Hematopoietic multipotent progenitor cell treated with erythropoietin and hydrocortisone succinate and interleukin-3 and kit ligand, for 15 days (in vitro differentiated cells): ENCODE results near the gene NOC2L.

Experiments used
- DNase-seq: peaks from one replicate; pipeline ENCODE4 v3.0.0-alpha.2; 2015; ENCODE audit warnings: low spot score

NOC2L gene

GRCh38 chr1:929712-930632 is 29.1 kb downstream of the NOC2L start:
- DNase-seq: no peak

- no peak for DNase-seq
Measured at GRCh38 chr1:928825-929661, 30.0 kb downstream of the NOC2L start.

GRCh38 chr1:927748-928147 is 31.3 kb downstream of the NOC2L start:
- DNase-seq: no peak

- no peak for DNase-seq
Measured at GRCh38 chr1:927234-927633, 31.8 kb downstream of the NOC2L start.

- DNase-seq: no peak
Measured at GRCh38 chr1:925561-926421, 33.3 kb downstream of the NOC2L start.

- no peak for DNase-seq
Measured at GRCh38 chr1:924656-925560, 34.1 kb downstream of the NOC2L start.

GRCh38 chr1:923991-924655 is 34.9 kb downstream of the NOC2L start:
- DNase-seq: no peak

GRCh38 chr1:923131-923990 is 35.7 kb downstream of the NOC2L start, which contains the start of gene SAMD11:
Gene SAMD11, plus strand, starts transcription at chr1:923923. Its CDS starts 509 bp downstream, at chr1:924432.
- DNase-seq: no peak

- DNase-seq: no peak
Measured at GRCh38 chr1:921011-921837, 37.8 kb downstream of the NOC2L start.

- DNase-seq: no peak
Measured at GRCh38 chr1:920521-920920, 38.5 kb downstream of the NOC2L start.

GRCh38 chr1:920010-920409 is 39.0 kb downstream of the NOC2L start:
- no peak for DNase-seq

GRCh38 chr1:919271-919872 is 39.7 kb downstream of the NOC2L start:
- DNase-seq: no peak

- DNase-seq: no peak
Measured at GRCh38 chr1:918843-919242, 40.2 kb downstream of the NOC2L start.

- DNase-seq: no peak
Measured at GRCh38 chr1:918353-918752, 40.7 kb downstream of the NOC2L start.

- no peak for DNase-seq
Measured at GRCh38 chr1:917466-918091, 41.5 kb downstream of the NOC2L start.

- no peak for DNase-seq
Measured at GRCh38 chr1:917076-917459, 42.0 kb downstream of the NOC2L start.
